Osteoblast (primary cell): ENCODE measurements around the gene ALG3. TPM values are rescaled to one million over a fixed set of nuclear protein-coding genes. Genes with fewer than 3 reads are reported as not detected.

Experiments
- DNase-seq: peaks from one replicate; pipeline ENCODE4 v3.0.0; 2011; ENCODE audit warnings: low spot score, mixed read lengths; ENCODE audit not compliant: insufficient read length; ENCODE audit errors: missing footprints
- H2AFZ ChIP-seq: 2 replicates; pipeline ENCODE4 v1.6.0; 2011; ENCODE audit warnings: mild to moderate bottlenecking, low read length
- H3K27ac ChIP-seq: 2 replicates; pipeline ENCODE4 v1.5.1; 2011; ENCODE audit warnings: mild to moderate bottlenecking, low read depth, low read length, moderate library complexity
- H3K27me3 ChIP-seq: 2 replicates; pipeline ENCODE4 v1.6.0; 2012; ENCODE audit warnings: mild to moderate bottlenecking, control low read depth, inconsistent platforms, low read length, moderate library complexity; ENCODE audit not compliant: insufficient read depth
- H3K36me3 ChIP-seq: 2 replicates; pipeline ENCODE4 v1.5.1; 2011; ENCODE audit warnings: mild to moderate bottlenecking, low read length, control low read depth, moderate library complexity; ENCODE audit not compliant: insufficient read depth
- H3K4me1 ChIP-seq: 2 replicates; pipeline ENCODE4 v1.5.1; 2011; ENCODE audit warnings: mild to moderate bottlenecking, low read length, control low read depth, moderate library complexity; ENCODE audit not compliant: insufficient read depth
- H3K4me2 ChIP-seq: 2 replicates; pipeline ENCODE4 v1.6.0; 2011; ENCODE audit warnings: mild to moderate bottlenecking, low read length; ENCODE audit not compliant: insufficient read depth
- H3K4me3 ChIP-seq: fragments of 200-600 bp; sonication (generic); 3 replicates; pipeline ENCODE4 v1.5.1; 2012; ENCODE audit warnings: mild to moderate bottlenecking, low read length, inconsistent platforms; ENCODE audit not compliant: insufficient read depth
- H3K79me2 ChIP-seq: 2 replicates; pipeline ENCODE4 v1.6.0; 2012; ENCODE audit warnings: mild to moderate bottlenecking, low read length, control low read depth, inconsistent platforms; ENCODE audit not compliant: insufficient read depth
- H3K9me3 ChIP-seq: 2 replicates; pipeline ENCODE4 v1.5.1; 2011; ENCODE audit warnings: low read depth, low read length, control low read depth
- H4K20me1 ChIP-seq: 2 replicates; pipeline ENCODE4 v1.6.0; 2012; ENCODE audit warnings: mild to moderate bottlenecking, low read length, control low read depth; ENCODE audit not compliant: insufficient read depth
- CTCF ChIP-seq: IDR thresholded peaks from 2 replicates; pipeline ENCODE4 v1.5.1; 2011; ENCODE audit warnings: mild to moderate bottlenecking, low read depth, low read length, moderate library complexity; ENCODE audit errors: extremely low read depth
- total RNA-seq: library from RNA; depleted of rRNA; stranded (reverse); fragments of >200 nt; gene quantifications from 2 replicates; pipeline ENCODE4 v1.2.3, GENCODE V29; 2012

ALG3 gene
- total RNA-seq, 1 donor: 26.8 TPM

GRCh38 chr3:184259878-184260723 lies 11.3 kb upstream of the ALG3 start:
- H3K79me2 ChIP-seq: no peaks in the 10 kb centered on the region
- no peak overlapping the region for H3K4me3 ChIP-seq
- no peaks in the 10 kb centered on the region for H3K36me3 ChIP-seq
- H3K27ac ChIP-seq: no peak overlapping the region
- peak overlapping the region; percentile 28 for H3K4me2 ChIP-seq
- peaks cover 3% of the 10 kb centered on the region for H3K4me1 ChIP-seq
- peak; percentile 98 for DNase-seq
- peaks cover 25% of the 10 kb centered on the region for H4K20me1 ChIP-seq
- no peak for TF ChIP-seq CTCF
- no peaks in the 10 kb centered on the region for H3K9me3 ChIP-seq
- peaks cover 33% of the 10 kb centered on the region for H3K27me3 ChIP-seq
- no peak overlapping the region for H2AFZ ChIP-seq

GRCh38 chr3:184259396-184259877 lies 10.7 kb upstream of the ALG3 start:
- no peaks in the 10 kb centered on the region for H3K79me2 ChIP-seq
- H2AFZ ChIP-seq: no peak overlapping the region
- H3K4me1 ChIP-seq: peaks cover 3% of the 10 kb centered on the region
- no peak overlapping the region for H3K4me3 ChIP-seq
- peak; percentile 76 for DNase-seq
- H4K20me1 ChIP-seq: peaks cover 28% of the 10 kb centered on the region
- H3K36me3 ChIP-seq: no peaks in the 10 kb centered on the region
- no peak overlapping the region for H3K27ac ChIP-seq
- no peak for TF ChIP-seq CTCF
- H3K9me3 ChIP-seq: no peaks in the 10 kb centered on the region
- H3K4me2 ChIP-seq: no peak overlapping the region
- H3K27me3 ChIP-seq: peaks cover 32% of the 10 kb centered on the region

- H3K79me2 ChIP-seq: no peaks in the 10 kb centered on the region
- peaks cover 3% of the 10 kb centered on the region for H3K4me1 ChIP-seq
- no peak overlapping the region for H2AFZ ChIP-seq
- no peak for TF ChIP-seq CTCF
- no peaks in the 10 kb centered on the region for H3K36me3 ChIP-seq
- DNase-seq: peak; percentile 69
- no peak overlapping the region for H3K4me2 ChIP-seq
- H3K4me3 ChIP-seq: no peak overlapping the region
- no peak overlapping the region for H3K27ac ChIP-seq
- H3K27me3 ChIP-seq: peaks cover 32% of the 10 kb centered on the region
- H3K9me3 ChIP-seq: no peaks in the 10 kb centered on the region
- peaks cover 28% of the 10 kb centered on the region for H4K20me1 ChIP-seq
Measured at GRCh38 chr3:184258926-184259325, 10.2 kb upstream of the ALG3 start.
